H1 (cell line): ENCODE data around the gene JOSD1. TPM values are rescaled to one million over a fixed set of nuclear protein-coding genes. Genes with fewer than 3 reads are reported as not detected.

Source experiments
- CTCF ChIA-PET: fragments of 300-600 bp; sonication (Branson Sonifier 250); formaldehyde crosslinking; loops from one replicate; lab custom pipeline; 2021; ENCODE audit not compliant: partially characterized antibody; lab: Charles Lee
- POLR2A ChIA-PET: fragments of 300-600 bp; sonication (Branson Sonifier 250); formaldehyde crosslinking; loops from one replicate; lab custom pipeline; 2021; ENCODE audit warnings: inconsistent platforms; ENCODE audit not compliant: partially characterized antibody; lab: Charles Lee
- DNase-seq, 2 experiments: peaks; one replicate each; pipeline versions ENCODE4 v3.0.0 to v3.0.0-alpha.2; 2010 to 2022; ENCODE audit warnings: low spot score in 2 of 2, low read depth in 1 of 2, mixed read lengths in 1 of 2
- FAIRE-seq: peaks from 2 replicates; lab custom pipeline; 2011; peaks lifted over from hg19 to GRCh38; lab: Jason Lieb, UNC
- H2AFZ ChIP-seq: 2 replicates; pipeline ENCODE4 v1.8.1; 2012; ENCODE audit warnings: low read length, inconsistent platforms
- H2AK5ac ChIP-seq: 2 replicates; pipeline ENCODE4 v1.6.1; 2013; ENCODE audit warnings: low read depth, low read length
- H2BK120ac ChIP-seq: replicated peaks from 2 replicates; pipeline ENCODE3; 2013; ENCODE audit warnings: low read depth, low read length, inconsistent platforms
- H2BK12ac ChIP-seq: 2 replicates; pipeline ENCODE4 v1.6.1; 2013; ENCODE audit warnings: low read depth, low read length
- H2BK15ac ChIP-seq: 2 replicates; pipeline ENCODE4 v1.6.1; 2013; ENCODE audit warnings: low read length
- H2BK20ac ChIP-seq: 2 replicates; pipeline ENCODE4 v1.6.1; 2013; ENCODE audit warnings: low read length
- H2BK5ac ChIP-seq: 2 replicates; pipeline ENCODE4 v1.6.1; 2013; ENCODE audit warnings: low read depth, low read length
- H3K14ac ChIP-seq: 2 replicates; pipeline ENCODE4 v1.6.1; 2013; ENCODE audit warnings: inconsistent platforms; ENCODE audit not compliant: insufficient read length
- H3K18ac ChIP-seq: 2 replicates; pipeline ENCODE4 v1.6.1; 2013; ENCODE audit warnings: low read length; ENCODE audit errors: extremely low read depth
- H3K23ac ChIP-seq: 2 replicates; pipeline ENCODE4 v1.6.1; 2013; ENCODE audit warnings: inconsistent platforms; ENCODE audit not compliant: insufficient read length
- H3K23me2 ChIP-seq: 2 replicates; pipeline ENCODE4 v1.6.1; 2013; ENCODE audit warnings: low read depth, low read length
- H3K27ac ChIP-seq: 2 replicates; pipeline ENCODE4 v1.6.1; 2011; ENCODE audit warnings: low read depth, low read length, inconsistent platforms
- H3K27me3 ChIP-seq, 4 experiments: replicated peaks in 1 of 4; 1 replicate in 1 of 4; 2 replicates in 3 of 4; pipeline versions ENCODE4 v1.6.1 to v1.8.1; 2011 to 2013; ENCODE audit warnings: low read length in 3 of 4, mild to moderate bottlenecking in 3 of 4, inconsistent platforms in 2 of 4, mixed read lengths in 2 of 4, moderate library complexity in 1 of 4; ENCODE audit not compliant: control insufficient read depth in 3 of 4, insufficient read depth in 3 of 4; ENCODE audit errors: extremely low read depth in 1 of 4
- H3K36me3 ChIP-seq, 4 experiments: 2 replicates each; pipeline versions ENCODE4 v1.6.1 to v1.8.1; 2011 to 2013; ENCODE audit warnings: mild to moderate bottlenecking in 4 of 4, low read length in 3 of 4, moderate library complexity in 2 of 4, control low read depth in 1 of 4, inconsistent platforms in 1 of 4; ENCODE audit not compliant: insufficient read depth in 4 of 4, control insufficient read depth in 2 of 4
- H3K4ac ChIP-seq: replicated peaks from 2 replicates; pipeline ENCODE3; 2013; ENCODE audit warnings: low read length, low read depth, mixed read lengths, inconsistent platforms; ENCODE audit not compliant: insufficient read length
- H3K4me1 ChIP-seq, 4 experiments: replicated peaks in 1 of 4; 1 replicate in 1 of 4; 2 replicates in 3 of 4; pipeline versions ENCODE4 v1.6.1 to v1.8.1; 2011 to 2013; ENCODE audit warnings: low read length in 3 of 4, inconsistent platforms in 2 of 4, mixed read lengths in 1 of 4; ENCODE audit not compliant: insufficient read depth in 4 of 4, control insufficient read depth in 3 of 4
- H3K4me2 ChIP-seq, 2 experiments: 2 replicates each; pipeline versions ENCODE4 v1.6.1 to v1.8.1; 2011 to 2013; ENCODE audit warnings: low read depth in 2 of 2, low read length in 2 of 2, control low read depth in 1 of 2, inconsistent platforms in 1 of 2, mild to moderate bottlenecking in 1 of 2; ENCODE audit not compliant: insufficient read depth in 1 of 2
- H3K4me3 ChIP-seq, 4 experiments: fragments of 200-600, 300-600 bp in 1 of 4; sonication (generic), shearing (Covaris generic), sonication (Bioruptor Twin) in 1 of 4; 2 replicates each; pipeline versions ENCODE4 v1.5.1 to v1.8.1; 2011 to 2016; ENCODE audit warnings: low read length in 4 of 4, low read depth in 3 of 4, control low read depth in 2 of 4, inconsistent platforms in 2 of 4, mild to moderate bottlenecking in 2 of 4, mixed read lengths in 1 of 4, moderate library complexity in 1 of 4; ENCODE audit not compliant: insufficient read depth in 2 of 4; ENCODE audit errors: extremely low read depth in 1 of 4
- H3K56ac ChIP-seq: replicated peaks from 2 replicates; pipeline ENCODE3; 2013; ENCODE audit warnings: low read depth, mild to moderate bottlenecking, mixed read lengths, low read length, inconsistent platforms; ENCODE audit not compliant: insufficient read length
- H3K79me1 ChIP-seq: 2 replicates; pipeline ENCODE4 v1.6.1; 2013; ENCODE audit warnings: low read depth, low read length, control low read depth
- H3K79me2 ChIP-seq, 2 experiments: 2 replicates each; pipeline versions ENCODE4 v1.6.1 to v1.8.1; 2012 to 2013; ENCODE audit warnings: low read length in 2 of 2, mild to moderate bottlenecking in 2 of 2, inconsistent platforms in 1 of 2; ENCODE audit not compliant: insufficient read depth in 2 of 2, control insufficient read depth in 1 of 2
- H3K9ac ChIP-seq, 4 experiments: replicated peaks in 1 of 4; 1 replicate in 1 of 4; 2 replicates in 3 of 4; pipeline versions ENCODE4 v1.6.1 to v1.8.1; 2011 to 2013; ENCODE audit warnings: low read depth in 3 of 4, low read length in 3 of 4, control low read depth in 2 of 4, mild to moderate bottlenecking in 2 of 4, moderate library complexity in 2 of 4, inconsistent platforms in 1 of 4; ENCODE audit errors: extremely low read depth in 1 of 4
- H3K9me3 ChIP-seq, 2 experiments: 2 replicates each; pipeline versions ENCODE4 v1.6.1 to v1.8.1; 2012 to 2013; ENCODE audit warnings: mild to moderate bottlenecking in 2 of 2, moderate library complexity in 2 of 2, control low read depth in 1 of 2, inconsistent platforms in 1 of 2, low read depth in 1 of 2, low read length in 1 of 2, mixed read lengths in 1 of 2; ENCODE audit not compliant: insufficient read depth in 2 of 2
- H4K20me1 ChIP-seq, 2 experiments: replicated peaks in 1 of 2; 2 replicates each; pipeline versions ENCODE3 to v1.8.1; 2011 to 2013; ENCODE audit warnings: inconsistent platforms in 2 of 2, low read length in 2 of 2, mild to moderate bottlenecking in 1 of 2; ENCODE audit not compliant: insufficient read depth in 2 of 2, control insufficient read depth in 1 of 2
- H4K5ac ChIP-seq: 2 replicates; pipeline ENCODE4 v1.6.1; 2013; ENCODE audit warnings: low read length, low read depth, mixed read lengths, inconsistent platforms; ENCODE audit not compliant: insufficient read length
- H4K8ac ChIP-seq: 2 replicates; pipeline ENCODE4 v1.8.0; 2013; ENCODE audit warnings: mild to moderate bottlenecking, moderate library complexity, low read length, inconsistent platforms; ENCODE audit not compliant: insufficient read depth; ENCODE audit errors: extremely low read depth
- H4K91ac ChIP-seq: replicated peaks from 2 replicates; pipeline ENCODE3; 2013; ENCODE audit warnings: low read length, mixed read lengths, inconsistent platforms; ENCODE audit not compliant: insufficient read length
- ASH2L ChIP-seq: fragments of 200-600, 300-600 bp; sonication (generic); IDR thresholded peaks from one replicate; pipeline ENCODE4 v1.7.1; 2017; ENCODE audit warnings: low read length
- ATF2 ChIP-seq: IDR thresholded peaks from 2 replicates; pipeline ENCODE4 v1.6.1; 2012; ENCODE audit warnings: low read length, inconsistent platforms
- ATF3 ChIP-seq: IDR thresholded peaks from 2 replicates; pipeline ENCODE4 v1.6.1; 2011; ENCODE audit warnings: low read depth, mild to moderate bottlenecking, low read length; ENCODE audit not compliant: insufficient read depth
- GABPA ChIP-seq: IDR thresholded peaks from 2 replicates; pipeline ENCODE4 v1.6.1; 2011; ENCODE audit warnings: mild to moderate bottlenecking, low read length, moderate library complexity, borderline replicate concordance; ENCODE audit not compliant: insufficient read depth
- GTF2F1 ChIP-seq: IDR thresholded peaks from 2 replicates; pipeline ENCODE4 v1.6.1; 2012; ENCODE audit warnings: low read depth, low read length, improper control_type of control experiment, borderline replicate concordance
- SP4 ChIP-seq: IDR thresholded peaks from 2 replicates; pipeline ENCODE4 v1.6.1; 2012; ENCODE audit warnings: low read length, inconsistent platforms
- SRF ChIP-seq: IDR thresholded peaks from 2 replicates; pipeline ENCODE4 v1.6.1; 2011; ENCODE audit warnings: mild to moderate bottlenecking, low read depth, low read length, moderate library complexity
- SUZ12 ChIP-seq: fragments of 200-600 bp; sonication (generic); IDR thresholded peaks from 2 replicates; pipeline ENCODE4 v1.6.1; 2012; ENCODE audit warnings: mild to moderate bottlenecking, inconsistent platforms, low read length, moderate library complexity, mixed read lengths
- USF2 ChIP-seq: IDR thresholded peaks from 2 replicates; pipeline ENCODE4 v1.6.1; 2011; ENCODE audit warnings: low read length, improper control_type of control experiment
- ZNF274 ChIP-seq: IDR thresholded peaks from 2 replicates; pipeline ENCODE4 v1.7.0; 2012; ENCODE audit warnings: low read length, borderline replicate concordance; ENCODE audit errors: extremely low read depth
- WGBS, 2 experiments: shearing (Covaris generic) in 1 of 2; methylation state at CpG; one replicate each; pipeline versions ENCODE4 v1.1.6 to v1.1.7; 2013 to 2015; ENCODE audit warnings: low lambda C conversion rate in 2 of 2, mixed read lengths in 2 of 2, inconsistent platforms in 1 of 2, low coverage in 1 of 2, missing lambda C conversion rate in 1 of 2; ENCODE audit not compliant: insufficient replicate concordance in 2 of 2, insufficient coverage in 1 of 2, insufficient read length in 1 of 2; ENCODE audit errors: extremely low coverage in 1 of 2, missing lambda C conversion rate in 1 of 2; 5-methylcytosine and 5-hydroxymethylcytosine counted together
- polyA plus RNA-seq, 7 experiments: library from polyadenylated mRNA; depleted of rRNA in 3 of 7; stranded (reverse) in 5 of 7; unstranded in 2 of 7; fragments of >200 nt in 5 of 7; fragments of 200-250 nt in 2 of 7; gene quantifications; 1 replicate in 5 of 7; 2 replicates in 1 of 7; 4 replicates in 1 of 7; pipeline versions ENCODE4 v1.2.1 to v1.2.3, GENCODE V29; 2011 to 2013; ENCODE audit warnings: missing spikeins in 2 of 7, mixed read lengths in 2 of 7
- total RNA-seq: library from RNA; stranded (reverse); fragmentation: NEBNext Ultra II Directional; extraction: Animal tissue kit (Norgen Biotek cat#: 25700); gene quantifications from 2 replicates; pipeline ENCODE4 v1.2.1, GENCODE V29; 2021

The JOSD1 gene
- total and polyA plus RNA-seq, 2 of the 8 experiments (the other 6 are each of a cell fraction or from before 2014, with no cell fraction given), result 18.4 to 20.2 TPM

GRCh38 chr22:38741576-38741975 lies 40.8 kb upstream of the JOSD1 start:
- Histone ChIP-seq H3K4me2 (no peak overlapping the region), H3K23me2 (no peaks in the 10 kb centered on the region), H4K8ac (no peak overlapping the region; the same call in 1 of the 2 replicates), H2BK15ac (no peak overlapping the region), H3K4ac (no peak overlapping the region), H2BK120ac (no peak overlapping the region), H4K5ac (no peak overlapping the region), H3K36me3 (peaks cover 0 to 12% (median 8%) of the 10 kb centered on the region in 4 experiments; a peak in 2 of 8 replicates), H3K14ac (no peak overlapping the region), H3K18ac (no peak overlapping the region), H2BK20ac (no peak overlapping the region), H3K56ac (no peak overlapping the region), H2AFZ (no peak overlapping the region), H3K23ac (no peak overlapping the region), H3K27me3 (no peaks in the 10 kb centered on the region), H2BK12ac (no peak overlapping the region), H3K4me3 (no peak overlapping the region), H2AK5ac (no peak overlapping the region), H4K20me1 (peaks cover 0 to 7% of the 10 kb centered on the region in 2 experiments), H2BK5ac (no peak overlapping the region), H3K4me1 (no peaks in the 10 kb centered on the region), H3K9me3 (no peaks in the 10 kb centered on the region), H3K79me2 (no peaks in the 10 kb centered on the region), H4K91ac (no peak overlapping the region), H3K79me1 (no peaks in the 10 kb centered on the region), H3K9ac (no peak overlapping the region), H3K27ac (no peak overlapping the region)
- WGBS, 2 experiments, result 90% methylated on average over 10 of the region's 10 CpGs; no CpG with 5 or more reads in 1 of the 2 experiments
- ChIA-PET POLR2A (interaction anchor here (0.6 to 13.2 kb wide), 6 partner anchors 9 to 27 kb away, joined by 3 to 112 read pairs (median 10); partner anchors contain the start of gene SUN2), CTCF (interaction anchor here (0.6 to 4.4 kb wide), 6 partner anchors 9 to 766 kb away, joined by 3 to 29 read pairs (median 12); no protein-coding TSS in a partner anchor)
- DNase-seq (no peak), FAIRE-seq (no peak)
- no peak for TF ChIP-seq ATF2
- TF ChIP-seq SUZ12, result no peak
- no peak for TF ChIP-seq SP4
- no peak for TF ChIP-seq ATF3
- no peak for TF ChIP-seq USF2
- no peak for TF ChIP-seq ASH2L
- TF ChIP-seq SRF, result no peak
- TF ChIP-seq GTF2F1, result no peak
- TF ChIP-seq ZNF274, result no peak
- no peak for TF ChIP-seq GABPA
